ENCODE results near the gene KCNIP4.

DNA sequence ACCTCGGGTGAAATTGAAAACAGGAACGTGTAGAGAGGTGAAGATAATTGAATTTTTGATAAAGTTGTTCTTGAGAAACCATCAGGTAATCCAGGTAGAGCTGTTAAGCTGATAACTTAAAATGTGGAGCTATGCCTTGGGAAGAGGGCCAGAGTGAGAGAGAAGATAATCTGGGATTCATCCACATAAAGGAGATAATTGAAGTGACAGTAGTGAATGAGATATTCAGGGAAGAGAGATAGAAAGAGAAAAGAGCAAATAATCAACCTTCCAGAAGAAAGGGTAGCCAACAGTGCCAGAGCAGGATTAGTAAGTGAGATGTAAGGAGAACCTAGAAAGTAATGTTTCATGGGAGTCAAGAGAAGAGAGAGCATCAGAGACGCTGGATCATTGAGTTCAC is 950.7 kb downstream of the KCNIP4 start:
- TF ChIP-seq, protein P1, sequence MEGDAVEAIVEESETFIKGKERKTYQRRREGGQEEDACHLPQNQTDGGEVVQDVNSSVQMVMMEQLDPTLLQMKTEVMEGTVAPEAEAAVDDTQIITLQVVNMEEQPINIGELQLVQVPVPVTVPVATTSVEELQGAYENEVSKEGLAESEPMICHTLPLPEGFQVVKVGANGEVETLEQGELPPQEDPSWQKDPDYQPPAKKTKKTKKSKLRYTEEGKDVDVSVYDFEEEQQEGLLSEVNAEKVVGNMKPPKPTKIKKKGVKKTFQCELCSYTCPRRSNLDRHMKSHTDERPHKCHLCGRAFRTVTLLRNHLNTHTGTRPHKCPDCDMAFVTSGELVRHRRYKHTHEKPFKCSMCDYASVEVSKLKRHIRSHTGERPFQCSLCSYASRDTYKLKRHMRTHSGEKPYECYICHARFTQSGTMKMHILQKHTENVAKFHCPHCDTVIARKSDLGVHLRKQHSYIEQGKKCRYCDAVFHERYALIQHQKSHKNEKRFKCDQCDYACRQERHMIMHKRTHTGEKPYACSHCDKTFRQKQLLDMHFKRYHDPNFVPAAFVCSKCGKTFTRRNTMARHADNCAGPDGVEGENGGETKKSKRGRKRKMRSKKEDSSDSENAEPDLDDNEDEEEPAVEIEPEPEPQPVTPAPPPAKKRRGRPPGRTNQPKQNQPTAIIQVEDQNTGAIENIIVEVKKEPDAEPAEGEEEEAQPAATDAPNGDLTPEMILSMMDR (IDR thresholded peaks at IDR 0.05) = no peak
- no peak for TF ChIP-seq POLR2A (IDR thresholded peaks at IDR 0.05)
